Globus pallidus (tissue), 1 donor: Measurements from ENCODE around the gene ETV3.

Experiments
- DNase-seq: peaks from one replicate; pipeline ENCODE4 v3.0.0-alpha.2; 2015; ENCODE audit warnings: low spot score

Gene ETV3

DNA sequence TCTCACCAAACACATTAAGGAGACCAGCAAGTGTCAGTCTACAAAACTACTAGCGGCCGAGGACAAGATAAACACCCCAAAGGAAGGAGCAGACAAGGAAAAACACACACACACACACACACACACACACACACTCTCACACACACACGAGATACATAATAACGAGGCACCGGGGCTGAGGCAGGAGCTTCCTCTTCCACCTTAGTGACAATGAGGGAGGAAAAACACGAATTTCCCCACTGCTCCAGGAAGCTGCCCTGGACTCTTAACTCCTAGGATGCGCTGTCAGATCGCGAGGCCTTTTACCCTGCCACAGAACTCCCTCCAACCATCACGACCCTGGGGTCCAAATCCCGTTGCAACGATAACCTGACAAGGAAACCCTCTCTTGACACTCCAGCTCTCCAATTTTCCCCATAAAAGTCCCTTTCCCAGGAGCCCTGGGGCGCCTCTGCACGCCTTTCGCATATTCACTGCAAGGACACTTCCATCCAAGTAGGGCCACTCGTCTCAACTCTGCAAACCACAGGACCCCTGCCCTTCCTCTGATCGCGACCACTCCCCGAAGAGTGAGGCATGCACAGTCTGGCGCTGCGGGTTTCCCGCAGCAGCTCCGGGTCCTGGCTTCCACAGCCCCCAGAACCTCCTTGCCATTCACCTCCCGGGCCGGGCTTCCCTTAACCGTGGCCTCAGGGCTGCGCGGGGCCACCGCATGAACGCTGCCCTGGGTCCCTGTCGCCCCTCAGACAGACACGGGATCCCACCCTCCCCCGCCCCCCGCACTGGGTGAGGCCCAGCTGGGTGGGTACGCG is 581 bp downstream of the ETV3 start:
- DNase-seq: no peak

DNA sequence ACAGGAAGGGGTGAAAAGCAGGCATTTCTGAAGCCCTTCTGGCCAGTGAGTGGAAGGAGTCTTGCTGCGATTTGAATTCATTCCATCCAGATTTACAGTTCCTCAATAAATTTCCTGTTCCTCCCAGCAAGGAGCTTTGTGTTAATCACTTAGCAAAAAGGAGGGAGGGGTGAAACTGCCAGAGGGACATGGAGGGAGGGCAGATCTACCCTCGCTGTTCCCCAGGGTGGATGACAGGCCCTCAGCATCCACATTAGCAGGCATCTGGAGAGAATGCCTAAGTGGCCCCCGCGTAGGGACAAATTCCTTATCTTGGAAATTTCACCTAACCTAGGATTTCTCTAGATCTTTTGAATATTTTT is 1.2 kb downstream of the ETV3 start:
- DNase-seq: no peak

DNA sequence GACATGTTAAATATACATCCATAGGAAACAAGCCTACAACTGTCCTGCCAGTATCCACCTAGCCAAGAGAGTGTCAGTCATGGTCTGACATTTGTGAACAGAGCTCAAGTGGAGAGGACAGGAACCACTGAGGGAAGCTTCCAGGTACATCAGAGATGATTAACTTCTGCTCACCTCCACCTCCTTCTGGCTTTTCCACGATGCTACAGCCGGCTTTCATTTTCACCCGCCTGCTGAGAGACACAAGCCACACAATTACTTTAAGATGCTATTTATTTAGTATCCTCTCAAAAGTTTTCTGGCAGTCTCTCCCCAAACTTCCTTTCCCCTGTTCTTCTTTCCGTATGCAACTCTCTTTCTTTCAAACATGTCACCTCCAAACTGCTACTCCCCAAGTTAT is 2.1 kb downstream of the ETV3 start:
- no peak for DNase-seq

DNA sequence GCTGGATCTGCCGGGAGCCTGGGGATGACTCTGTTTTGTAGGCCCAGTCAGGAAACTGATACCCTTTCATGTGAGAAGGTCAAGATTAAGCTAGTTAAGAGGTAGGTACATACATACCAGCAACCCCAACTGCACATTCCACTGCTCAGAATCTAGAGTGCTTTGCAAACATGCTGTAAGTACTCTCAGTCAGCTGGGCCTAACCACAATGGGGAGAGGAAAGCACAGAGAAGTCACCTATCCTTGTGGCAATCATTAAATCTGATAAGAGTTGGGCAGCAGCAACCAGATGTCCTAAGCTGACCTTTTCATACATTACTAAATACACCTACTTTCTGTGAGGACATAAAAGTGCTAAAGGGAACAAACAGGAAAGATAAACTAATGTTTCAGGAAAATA is 2.5 kb downstream of the ETV3 start:
- DNase-seq: no peak

DNA sequence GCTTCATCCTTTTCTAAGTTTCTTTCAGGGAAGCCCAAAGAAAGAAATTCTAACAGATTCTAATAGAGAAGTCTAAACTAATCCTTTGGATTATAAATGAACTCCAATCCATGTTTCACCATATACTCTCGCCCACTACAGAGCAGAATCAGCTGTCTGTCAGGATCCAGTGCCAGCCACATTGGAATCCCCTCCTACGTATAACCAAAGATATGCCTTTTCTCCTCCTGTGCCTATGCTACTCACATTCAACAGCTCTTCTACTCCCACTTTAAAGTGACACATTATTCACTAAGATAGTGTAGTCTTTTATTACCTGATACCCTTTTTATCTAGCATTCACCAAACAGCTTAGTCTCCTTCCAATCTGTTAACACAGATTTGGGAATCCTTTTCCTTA is 3.1 kb downstream of the ETV3 start:
- no peak for DNase-seq

DNA sequence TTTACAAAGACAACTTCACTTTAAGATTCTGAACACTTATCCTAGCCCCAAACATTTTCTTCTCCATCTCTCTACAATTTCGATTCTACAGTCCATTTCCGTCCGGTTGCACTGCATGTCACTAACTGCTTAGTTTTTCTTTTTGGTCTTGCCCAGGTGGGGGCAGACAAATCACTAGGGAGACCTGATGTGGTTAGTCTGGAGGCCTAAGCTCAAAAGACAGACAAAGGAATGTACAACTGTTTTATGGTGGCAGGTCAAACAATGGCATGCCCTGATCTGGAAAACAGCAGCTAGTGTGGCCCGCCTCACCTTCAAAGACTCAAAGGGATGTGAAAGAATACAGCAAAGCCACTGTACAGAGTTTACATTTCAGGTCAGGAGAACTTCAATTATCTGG is 3.8 kb downstream of the ETV3 start:
- DNase-seq: no peak

DNA sequence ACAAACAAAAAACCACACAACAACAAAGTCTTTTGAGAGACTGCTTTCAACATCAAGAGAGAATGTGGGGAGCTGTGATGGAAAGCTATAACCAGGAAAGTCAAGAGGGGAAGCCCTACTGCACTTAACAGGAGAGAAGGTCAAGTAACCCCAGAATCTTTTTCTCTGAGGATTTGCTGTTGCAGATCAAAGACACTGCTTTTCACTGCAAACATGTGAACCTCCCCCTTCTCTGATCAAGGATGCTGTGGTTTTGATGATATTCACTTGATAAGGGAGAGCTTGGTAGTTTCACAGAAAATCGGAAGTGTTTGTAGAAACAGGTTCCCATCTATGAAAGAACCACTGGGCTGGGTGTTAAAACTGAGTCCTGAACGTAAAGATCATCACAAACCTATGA is 4.8 kb downstream of the ETV3 start:
- no peak for DNase-seq

DNA sequence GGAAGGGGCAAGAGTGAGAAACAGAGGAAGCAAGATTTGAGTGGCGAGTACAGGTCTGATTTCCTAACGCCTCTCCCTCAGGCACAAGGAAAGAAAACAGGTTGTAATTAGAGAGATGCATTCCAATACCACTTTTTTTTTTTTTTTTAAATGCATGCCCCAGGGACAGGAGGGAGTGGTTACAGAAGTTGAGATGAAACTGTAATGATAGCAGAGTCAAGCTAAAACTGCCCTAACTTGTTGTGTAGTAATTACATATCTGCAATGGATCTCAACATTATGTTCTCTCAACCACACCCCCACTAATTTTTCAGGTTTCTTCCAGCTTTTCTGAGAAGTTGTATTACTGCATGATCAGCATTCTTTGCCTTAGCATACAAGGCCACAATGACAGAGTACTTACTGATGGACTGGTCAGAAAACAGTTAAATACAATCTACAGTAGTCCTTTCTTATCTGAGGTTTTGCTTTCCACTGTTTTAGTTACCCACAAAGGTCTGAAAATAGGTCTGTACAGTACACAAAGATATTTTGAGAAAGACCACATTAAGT is 5.5 kb downstream of the ETV3 start:
- no peak for DNase-seq

DNA sequence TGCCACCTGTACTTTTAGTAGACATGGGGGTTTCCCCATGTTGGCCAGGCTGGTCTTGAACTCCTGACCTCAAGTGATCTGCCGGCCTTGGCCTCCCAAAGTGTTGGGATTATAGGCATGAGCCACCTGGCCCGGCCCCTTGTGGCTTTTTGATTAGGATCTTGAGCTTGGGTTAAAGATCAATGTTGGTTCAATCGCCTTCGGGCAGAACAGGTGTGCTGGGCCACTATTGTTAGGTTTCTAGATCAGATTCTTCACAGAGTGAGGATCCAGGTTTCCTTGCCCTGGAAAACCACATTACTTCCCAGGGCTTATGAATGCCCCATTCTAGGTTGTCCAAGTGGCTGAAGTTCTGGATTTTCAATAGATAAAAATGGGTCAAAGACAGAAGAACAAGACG is 6.1 kb downstream of the ETV3 start:
- no peak for DNase-seq

DNA sequence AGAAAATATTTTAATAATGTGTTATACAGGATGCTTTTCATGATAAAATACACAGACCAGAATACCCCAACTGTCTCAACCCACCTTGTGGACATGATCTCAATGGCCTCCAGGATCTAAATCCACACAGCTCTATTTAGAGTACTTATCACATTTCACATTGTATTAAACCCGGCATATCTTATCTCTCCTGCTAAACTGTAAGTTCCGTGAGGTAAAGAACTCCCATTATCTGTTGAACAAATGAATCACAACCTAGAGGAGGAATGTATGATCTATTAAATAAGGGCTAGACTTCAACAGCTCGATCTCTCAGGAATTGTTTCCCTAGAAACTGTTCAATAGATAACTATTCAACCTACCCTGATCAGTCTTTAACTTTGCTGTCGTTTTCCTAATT is 6.9 kb downstream of the ETV3 start:
- DNase-seq: no peak

DNA sequence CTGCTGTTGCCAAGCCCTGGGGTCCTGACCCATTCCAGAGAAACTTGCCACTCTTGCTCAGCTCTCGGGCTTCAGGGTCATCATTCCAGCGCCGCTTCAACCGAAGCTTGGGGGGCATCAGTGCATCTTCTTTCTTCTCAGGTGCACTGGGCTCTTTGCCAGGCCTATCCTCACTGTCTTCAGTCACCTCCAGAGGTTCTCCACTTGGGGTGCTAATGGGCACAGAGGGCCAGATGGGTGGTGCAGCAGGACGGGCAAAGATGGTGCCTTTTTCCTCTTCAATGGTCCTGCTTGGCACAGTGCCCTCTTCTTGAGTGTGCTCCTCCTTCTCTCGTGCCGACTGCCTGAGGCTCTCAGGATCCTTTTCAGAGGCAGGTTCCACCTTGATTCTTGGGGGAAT is 13.3 kb downstream of the ETV3 start:
- DNase-seq: no peak

DNA sequence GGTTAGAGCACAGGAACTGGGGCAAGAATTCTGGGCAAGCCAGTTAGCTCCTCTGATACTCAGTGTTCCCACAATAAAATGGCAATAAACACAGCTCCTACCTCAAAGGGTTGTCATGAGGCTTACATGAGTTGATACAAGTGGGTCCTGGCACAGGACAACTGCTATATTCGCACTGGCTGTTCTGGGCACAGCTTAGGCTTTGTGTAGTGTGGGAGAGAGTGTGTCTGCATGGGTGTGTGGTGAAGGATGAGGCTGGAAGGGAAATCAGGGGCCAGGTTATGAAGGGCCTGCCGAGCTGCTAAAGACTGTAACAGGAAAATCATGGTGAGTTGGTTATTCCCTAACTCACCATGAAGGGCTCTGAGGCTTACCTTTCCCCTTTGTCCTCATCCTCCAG is 18.7 kb downstream of the ETV3 start:
- DNase-seq: no peak

DNA sequence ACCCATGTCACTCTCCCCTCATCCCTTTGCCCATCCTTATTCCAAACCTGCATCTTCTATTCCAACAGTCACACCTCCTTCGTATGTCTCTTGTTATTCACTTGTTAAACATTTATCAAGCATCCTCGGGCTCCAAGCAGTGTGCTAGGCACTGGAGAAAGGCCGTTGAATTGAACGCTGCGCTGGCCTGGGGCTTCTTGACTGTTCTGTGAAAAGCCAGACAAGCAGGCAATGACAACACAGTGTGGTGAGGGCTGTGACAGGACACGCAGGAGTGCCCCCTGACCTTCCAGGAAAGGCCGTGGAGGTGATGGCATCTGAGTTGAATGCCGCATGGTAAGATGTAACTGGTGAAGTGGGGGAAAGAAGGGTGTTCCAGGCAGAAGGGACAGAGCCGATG is 19.2 kb downstream of the ETV3 start:
- no peak for DNase-seq

DNA sequence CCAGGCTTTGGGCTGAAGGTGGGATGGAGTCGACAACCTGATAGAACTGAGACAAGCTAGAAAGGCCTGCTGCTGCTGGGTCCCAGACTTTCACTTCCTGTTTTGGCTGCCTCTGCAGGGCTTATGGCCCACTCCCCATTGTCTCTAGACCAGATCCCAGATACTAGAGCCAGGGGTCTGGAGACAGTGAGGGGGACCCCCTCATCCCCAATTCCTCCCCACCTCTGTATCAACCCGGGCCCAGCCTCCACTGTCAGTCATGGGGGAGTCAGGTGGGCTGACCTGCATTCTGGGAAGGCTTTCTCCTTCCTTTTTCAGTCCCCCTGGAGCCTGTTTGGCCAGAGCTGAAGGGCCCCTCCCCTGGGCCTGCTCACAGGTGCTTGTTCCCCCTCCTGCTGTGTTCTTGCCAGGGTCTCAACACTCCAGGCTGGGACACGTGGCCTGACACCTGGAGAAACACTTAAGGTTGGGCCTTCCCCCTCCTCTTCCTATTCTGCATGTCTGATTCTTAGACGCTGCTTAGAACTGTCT is 20.6 kb downstream of the ETV3 start:
- DNase-seq: no peak

DNA sequence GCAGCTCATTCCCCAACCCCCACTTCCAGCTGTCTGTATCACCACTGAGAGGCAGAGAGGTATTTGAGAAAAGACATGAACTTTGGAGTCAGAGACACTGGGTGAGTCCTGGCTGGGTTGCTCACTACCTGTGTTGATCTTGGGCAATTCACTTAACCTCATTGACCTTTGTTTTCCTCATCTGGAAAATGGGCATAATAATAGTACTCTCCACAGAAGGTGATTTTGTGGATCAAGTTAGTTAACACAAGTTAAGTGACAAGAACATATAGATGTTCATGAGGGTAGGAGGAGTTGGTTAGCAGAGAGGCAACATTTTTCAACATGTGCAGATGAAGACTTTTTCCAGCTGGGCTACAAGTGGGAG is 21.5 kb downstream of the ETV3 start:
- no peak for DNase-seq

DNA sequence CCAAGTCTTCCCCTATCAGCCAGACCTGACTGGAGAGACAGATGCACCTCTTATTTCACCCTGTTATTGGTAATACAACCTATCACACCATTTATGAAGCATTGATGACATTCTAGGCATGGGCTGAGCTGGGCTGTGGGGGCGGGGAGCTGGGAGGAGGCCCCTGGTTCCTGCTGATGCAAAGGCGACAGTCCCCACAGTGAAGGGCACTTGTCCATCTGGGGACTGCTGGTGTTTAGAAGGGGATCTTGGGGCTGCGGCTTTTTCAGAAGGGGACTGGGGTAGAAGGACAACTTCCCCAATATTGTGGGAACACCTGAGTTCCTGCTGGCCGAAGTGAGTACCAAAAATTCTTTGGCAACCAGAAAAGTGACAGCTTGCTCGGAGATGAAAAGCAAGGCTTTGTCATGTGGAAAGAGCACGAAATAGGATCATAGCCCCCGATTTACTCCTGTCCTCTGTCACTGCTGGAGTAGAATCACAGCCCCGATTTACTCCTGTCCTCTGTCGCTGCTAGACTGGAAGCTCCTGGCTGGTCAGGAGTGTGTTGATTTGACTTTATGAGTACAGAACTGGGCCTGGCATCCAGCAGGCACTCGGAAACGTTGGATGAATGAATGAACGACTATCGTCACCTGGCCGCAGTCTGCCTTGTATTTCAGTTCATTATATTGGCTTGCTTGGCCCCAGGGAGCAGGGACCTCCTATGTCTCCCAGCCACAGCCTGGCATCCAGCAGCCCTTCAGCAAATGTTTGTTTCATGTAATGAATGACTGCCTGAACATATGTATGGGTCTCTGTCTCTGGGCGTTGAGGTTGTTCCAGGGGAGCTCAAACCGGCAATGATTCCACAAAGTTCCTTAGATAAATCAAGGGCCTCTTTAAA is 22.1 kb downstream of the ETV3 start:
- no peak for DNase-seq

DNA sequence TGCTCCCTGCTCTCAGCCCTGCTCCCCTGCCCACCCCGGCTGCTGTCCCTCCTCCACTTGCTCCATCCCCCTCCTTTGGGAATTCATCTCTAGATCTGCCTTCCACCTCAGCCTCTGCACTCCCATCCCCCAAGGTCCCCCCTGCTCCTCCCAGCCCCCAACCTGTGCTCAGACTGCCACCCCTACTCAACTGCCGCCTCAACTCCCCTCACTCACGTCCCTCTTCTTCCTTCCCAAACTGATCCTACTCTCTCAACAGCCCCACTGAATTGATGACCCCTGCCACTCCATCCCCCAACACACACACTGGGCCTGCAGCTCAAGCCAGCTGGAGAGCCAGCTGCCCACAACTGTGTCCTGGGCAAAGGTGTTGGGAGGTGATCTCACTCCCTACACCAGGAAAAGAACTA is 22.8 kb downstream of the ETV3 start:
- DNase-seq: no peak

DNA sequence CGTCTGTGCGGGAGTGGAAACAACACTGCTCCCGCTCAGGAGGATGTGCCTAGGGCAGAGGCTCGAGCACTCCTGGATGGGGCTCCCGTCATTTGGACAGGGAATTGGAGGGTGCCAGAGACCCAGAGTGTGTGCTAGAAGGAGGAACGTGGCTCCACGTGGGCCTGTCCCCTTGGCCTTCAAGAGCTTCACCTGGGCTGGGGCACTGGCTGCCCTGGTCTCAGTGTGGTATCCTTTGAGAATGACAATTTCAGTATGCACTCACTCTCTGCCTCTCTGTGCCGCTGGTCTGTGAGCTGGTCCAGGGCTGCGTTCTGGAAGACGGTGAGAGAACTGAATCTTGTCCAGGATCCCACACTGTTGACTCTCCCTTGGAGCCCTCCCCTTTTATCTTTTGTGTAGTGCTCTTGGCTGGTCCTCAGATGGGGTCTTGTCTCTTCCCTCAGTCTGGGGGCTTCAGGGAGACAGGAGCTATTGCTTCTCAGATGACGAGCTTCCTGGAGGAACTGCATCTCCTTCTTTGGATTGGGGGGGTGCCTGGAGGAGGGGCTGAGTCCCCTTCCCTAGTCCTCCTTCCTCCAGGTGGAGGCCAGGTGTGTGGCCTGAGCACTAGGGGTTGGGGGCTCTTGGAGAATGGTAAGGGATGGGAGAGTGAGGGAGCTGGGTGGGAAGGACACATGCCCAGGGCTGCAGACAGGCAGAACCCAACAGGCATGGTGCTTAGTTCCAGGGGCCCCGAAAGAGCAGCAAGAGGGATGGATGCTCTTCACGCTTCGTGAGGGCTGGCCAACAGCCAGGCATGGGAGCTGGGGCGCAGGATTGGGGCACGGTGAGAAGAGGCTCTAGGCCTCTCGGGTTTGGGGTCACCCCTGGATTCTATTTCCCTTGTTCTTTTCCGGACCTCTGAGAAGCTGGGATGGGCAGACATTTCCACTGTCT is 23.7 kb downstream of the ETV3 start:
- no peak for DNase-seq

DNA sequence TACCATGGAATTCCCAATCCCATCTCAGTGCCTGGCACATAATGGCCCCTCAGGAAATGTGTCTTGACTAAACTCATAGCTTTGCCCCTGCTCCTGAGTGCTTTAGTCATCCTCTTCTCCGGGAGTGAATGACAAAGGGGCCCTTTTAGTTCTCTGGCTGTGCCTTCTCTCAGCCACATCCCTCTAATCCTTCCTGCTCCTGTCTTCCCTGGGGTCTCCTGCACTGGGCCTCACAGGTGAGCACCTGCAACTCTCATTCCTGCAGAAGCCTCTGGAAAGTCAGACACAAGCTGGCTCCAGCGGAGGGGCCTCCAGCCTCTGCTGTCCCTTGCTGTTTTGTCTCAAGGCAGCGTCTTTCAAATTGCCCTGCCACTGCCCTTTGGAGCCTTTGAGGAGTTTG is 24.6 kb downstream of the ETV3 start:
- DNase-seq: no peak

DNA sequence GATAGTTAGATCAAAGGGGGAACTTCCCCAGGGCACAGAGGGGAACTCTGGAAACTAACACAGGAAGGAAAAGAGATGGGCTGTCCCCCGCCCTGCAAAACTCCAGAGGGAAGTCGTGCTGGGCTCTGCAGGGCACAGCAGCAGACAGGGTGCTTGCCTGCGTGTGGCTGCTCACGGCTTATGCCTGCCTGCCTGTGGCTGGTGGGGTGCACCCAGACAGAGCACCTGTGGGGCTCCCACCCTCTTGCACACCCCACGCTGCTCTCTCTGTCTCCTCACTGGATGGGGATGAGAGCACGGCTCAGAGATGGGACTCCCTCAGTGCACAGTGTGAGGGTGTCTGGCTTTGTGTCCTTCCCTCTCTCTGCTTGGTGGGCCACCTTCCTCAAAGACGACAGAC is 25.1 kb downstream of the ETV3 start:
- no peak for DNase-seq

DNA sequence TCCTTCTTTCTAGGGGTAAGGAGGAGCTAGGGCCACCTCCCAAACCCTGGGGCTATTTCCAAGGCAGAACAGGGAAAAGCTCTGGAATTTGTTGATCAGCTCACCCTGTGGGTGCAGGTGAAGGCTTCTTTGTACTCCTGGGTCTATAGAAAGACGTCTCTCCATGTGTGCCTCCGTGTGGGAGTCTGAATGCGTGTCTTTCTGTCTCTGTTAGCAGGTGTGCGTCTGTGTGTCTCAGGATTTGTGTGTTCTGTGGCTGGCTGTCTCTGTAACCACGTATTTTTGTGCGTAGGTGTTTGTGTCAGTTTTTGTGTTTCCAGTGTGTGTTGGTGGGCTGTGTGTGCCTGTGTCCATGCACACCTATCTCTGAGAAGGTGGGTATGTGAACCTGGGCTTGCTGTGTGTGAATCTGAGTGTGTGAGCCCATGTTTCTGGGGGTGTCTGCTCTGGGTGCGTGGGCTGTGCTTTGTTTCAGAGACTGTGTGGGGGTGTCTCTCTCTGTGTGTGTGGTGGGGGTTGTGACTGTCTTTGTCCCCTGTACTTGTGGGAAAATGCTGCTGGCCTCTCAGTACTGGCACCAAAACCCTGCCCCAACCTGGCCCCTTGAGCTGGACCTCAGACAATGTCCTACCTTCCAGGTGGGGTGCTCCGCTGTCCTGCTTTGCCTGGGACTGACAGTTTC is 25.9 kb downstream of the ETV3 start:
- DNase-seq: no peak
